Keratinocyte (primary cell): ENCODE measurements around the gene RIPK3. TPM values are rescaled to one million over a fixed set of nuclear protein-coding genes. Genes with fewer than 3 reads are reported as not detected.
A peak's percentile ranks its signal among the peaks of the same experiment; 100 is the strongest.

Experiments used
- DNase-seq: peaks from one replicate; pipeline ENCODE4 v3.0.0-alpha.2; 2011; ENCODE audit warnings: low read depth, missing footprints, low spot score
- FAIRE-seq: peaks from 2 replicates; lab custom pipeline; 2011; peaks lifted over from hg19 to GRCh38; lab: Jason Lieb, UNC
- H2AFZ ChIP-seq: 2 replicates; pipeline ENCODE4 v1.6.0; 2012; ENCODE audit warnings: low read length, control low read depth, inconsistent platforms; ENCODE audit not compliant: control insufficient read depth
- H3K27ac ChIP-seq: 2 replicates; pipeline ENCODE4 v1.5.1; 2011; ENCODE audit warnings: low read length; ENCODE audit not compliant: control insufficient read depth, insufficient read depth
- H3K27me3 ChIP-seq: 3 replicates; pipeline ENCODE4 v1.6.0; 2011; ENCODE audit warnings: low read length; ENCODE audit not compliant: control insufficient read depth, insufficient read depth; ENCODE audit errors: extremely low read depth
- H3K36me3 ChIP-seq, 2 experiments: 2 replicates in 1 of 2; 3 replicates in 1 of 2; pipeline ENCODE4 v1.5.1; 2011; ENCODE audit warnings: low read length in 2 of 2, mild to moderate bottlenecking in 1 of 2; ENCODE audit not compliant: control insufficient read depth in 2 of 2, insufficient read depth in 2 of 2; ENCODE audit errors: extremely low read depth in 1 of 2
- H3K4me1 ChIP-seq: 3 replicates; pipeline ENCODE4 v1.5.1; 2011; ENCODE audit warnings: low read length; ENCODE audit not compliant: control insufficient read depth, insufficient read depth; ENCODE audit errors: extremely low read depth
- H3K4me2 ChIP-seq: 3 replicates; pipeline ENCODE4 v1.6.0; 2011; ENCODE audit warnings: low read depth, low read length; ENCODE audit not compliant: control insufficient read depth, insufficient read depth; ENCODE audit errors: extremely low read depth
- H3K4me3 ChIP-seq, 3 experiments: fragments of 200-600 bp in 1 of 3; sonication (generic) in 1 of 3; 2 replicates in 2 of 3; 3 replicates in 1 of 3; pipeline ENCODE4 v1.5.1; 2011 to 2016; ENCODE audit warnings: low read length in 3 of 3, mild to moderate bottlenecking in 3 of 3, control low read depth in 2 of 3, inconsistent platforms in 1 of 3, low read depth in 1 of 3, mixed read lengths in 1 of 3, mixed run types in 1 of 3, moderate library complexity in 1 of 3; ENCODE audit not compliant: control insufficient read depth in 2 of 3, insufficient read depth in 2 of 3; ENCODE audit errors: extremely low read depth in 1 of 3
- H3K79me2 ChIP-seq: 2 replicates; pipeline ENCODE4 v1.6.0; 2012; ENCODE audit warnings: low read length; ENCODE audit not compliant: control insufficient read depth, insufficient read depth
- H3K9ac ChIP-seq: 3 replicates; pipeline ENCODE4 v1.6.0; 2011; ENCODE audit warnings: low read length; ENCODE audit not compliant: control insufficient read depth, insufficient read depth; ENCODE audit errors: extremely low read depth
- H3K9me1 ChIP-seq: 3 replicates; pipeline ENCODE4 v1.6.0; 2011; ENCODE audit warnings: low read length; ENCODE audit not compliant: control insufficient read depth, insufficient read depth; ENCODE audit errors: extremely low read depth
- H3K9me3 ChIP-seq: 2 replicates; pipeline ENCODE4 v1.5.1; 2012; ENCODE audit warnings: low read depth, low read length; ENCODE audit not compliant: control insufficient read depth
- H4K20me1 ChIP-seq: 3 replicates; pipeline ENCODE4 v1.6.0; 2011; ENCODE audit warnings: low read length; ENCODE audit not compliant: control insufficient read depth, insufficient read depth; ENCODE audit errors: extremely low read depth
- CTCF ChIP-seq, 3 experiments: IDR thresholded peaks in 1 of 3; conservative IDR thresholded peaks in 1 of 3; optimal IDR thresholded peaks in 1 of 3; 2 replicates in 2 of 3; 3 replicates in 1 of 3; pipeline versions ENCODE3 to v1.5.1; 2011; ENCODE audit warnings: low read length in 3 of 3, mild to moderate bottlenecking in 3 of 3, moderate library complexity in 2 of 3, control low read depth in 1 of 3, inconsistent platforms in 1 of 3; ENCODE audit not compliant: insufficient read depth in 2 of 3; ENCODE audit errors: extremely low read depth in 1 of 3
- EZH2 ChIP-seq: IDR thresholded peaks from one replicate; pipeline ENCODE4 v1.6.1; 2012; ENCODE audit warnings: inconsistent platforms, mild to moderate bottlenecking, low read length, moderate library complexity
- dilution Hi-C: fragments of 300-500 bp; cut with MboI; formaldehyde crosslinking; loops from one replicate; pipeline ENCODE4 v1.7.0; 2020; ENCODE audit warnings: low sequenced_read_pairs; ENCODE audit not compliant: extremely low pct_ligation_motif_present
- polyA plus RNA-seq, 5 experiments: library from polyadenylated mRNA; depleted of rRNA in 3 of 5; stranded (reverse) in 3 of 5; stranded (forward) in 1 of 5; unstranded in 1 of 5; fragments of >200 nt; gene quantifications; 1 replicate in 1 of 5; 2 replicates in 3 of 5; 3 replicates in 1 of 5; pipeline versions ENCODE4 v1.2.1 to v1.2.3, GENCODE V29; 2011 to 2012; ENCODE audit warnings: missing spikeins in 2 of 5, low read depth in 1 of 5, low replicate concordance in 1 of 5

RIPK3 gene
- polyA plus RNA-seq, 1 donor (not counting 4 experiments of a cell fraction or from before 2014, with no cell fraction given) = 8.0 TPM

DNA sequence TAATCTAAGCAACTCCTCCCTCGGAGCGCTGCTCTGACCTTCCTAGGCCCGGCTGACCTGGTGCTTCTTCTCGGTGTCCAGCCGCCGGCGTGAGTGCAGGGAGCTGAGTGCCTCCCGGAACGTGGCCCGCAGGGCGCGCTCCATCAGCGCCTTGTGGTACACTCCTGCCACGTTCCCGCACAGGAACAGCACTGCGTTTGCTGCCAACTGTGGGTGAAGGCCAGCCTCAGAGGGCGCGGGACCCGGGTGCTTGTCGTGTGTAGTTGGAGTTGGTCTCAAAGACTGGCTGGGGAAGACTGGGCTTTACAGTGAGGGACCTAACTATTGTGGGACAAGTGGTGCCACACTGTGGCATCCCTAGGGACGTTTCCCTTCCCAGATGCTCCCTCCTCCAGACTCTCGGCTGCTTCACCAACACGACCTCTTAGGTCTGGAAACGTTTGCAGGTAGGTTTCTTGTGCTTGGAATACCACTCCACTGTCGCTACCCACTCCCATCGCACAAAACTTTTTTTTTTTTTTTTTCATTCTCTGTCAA is 8.0 kb downstream of the RIPK3 start:
- Histone ChIP-seq H3K9me1 (no peaks in the 10 kb centered on the region), H3K4me2 (peak overlapping the region; percentile 52), H3K4me3 (peak overlapping the region in 1 of 3 experiments; percentile 15), H3K4me1 (peaks cover 22% of the 10 kb centered on the region), H3K9me3 (no peaks in the 10 kb centered on the region), H3K36me3 (peaks cover 0 to 2% of the 10 kb centered on the region in 2 experiments), H2AFZ (no peak overlapping the region), H3K27me3 (peaks cover 13% of the 10 kb centered on the region), H3K27ac (no peak overlapping the region), H3K9ac (no peak overlapping the region), H4K20me1 (no peaks in the 10 kb centered on the region), H3K79me2 (no peaks in the 10 kb centered on the region)
- DNase-seq (no peak), FAIRE-seq (no peak)
- TF ChIP-seq CTCF (optimal IDR thresholded peaks at IDR 0.05 in 1 of 3, IDR thresholded peaks at IDR 0.05 in 1 of 3, conservative IDR thresholded peaks at IDR 0.05 in 1 of 3; ENCODE audit: extremely low read depth in 1 of 3, insufficient read depth in 2 of 3, low read length in 3 of 3) = peak in 1 of 3 experiments; percentile 8
- no peak for TF ChIP-seq EZH2
- dilution Hi-C loops = no loop called here

- Histone ChIP-seq H3K27me3 (peaks cover 13% of the 10 kb centered on the region), H3K79me2 (no peaks in the 10 kb centered on the region), H3K36me3 (no peaks in the 10 kb centered on the region), H3K27ac (no peak overlapping the region), H3K9ac (no peak overlapping the region), H3K9me1 (no peaks in the 10 kb centered on the region), H3K9me3 (no peaks in the 10 kb centered on the region), H2AFZ (no peak overlapping the region), H3K4me2 (no peak overlapping the region), H3K4me3 (no peak overlapping the region), H4K20me1 (no peaks in the 10 kb centered on the region), H3K4me1 (peaks cover 22% of the 10 kb centered on the region)
- dilution Hi-C loops = no loop called here
- TF ChIP-seq EZH2 (no peak), CTCF (optimal IDR thresholded peaks at IDR 0.05 in 1 of 3, IDR thresholded peaks at IDR 0.05 in 1 of 3, conservative IDR thresholded peaks at IDR 0.05 in 1 of 3; ENCODE audit: extremely low read depth in 1 of 3, insufficient read depth in 2 of 3, low read length in 3 of 3) (no peak)
- no peak for DNase-seq
- no peak for FAIRE-seq
These were observed 8.7 kb downstream of the RIPK3 start for GRCh38 chr14:24330973-24331674.
